ENCODE data around the gene KRT27.

The KRT27 gene

GRCh38 chr17:40806131-40806530, 23.8 kb upstream of the KRT27 start:
- TF ChIP-seq CTCF (IDR thresholded peaks at IDR 0.05; ENCODE audit: low read depth, low read length): no peak
- DNase-seq (ENCODE audit: extremely low read depth, low read depth): no peak

GRCh38 chr17:40803617-40804082, 21.3 kb upstream of the KRT27 start:
- DNase-seq (ENCODE audit: extremely low read depth, low read depth): peak; percentile 40
- TF ChIP-seq CTCF (IDR thresholded peaks at IDR 0.05; ENCODE audit: low read depth, low read length): peak; percentile 95

- no peak for TF ChIP-seq CTCF (IDR thresholded peaks at IDR 0.05; ENCODE audit: low read depth, low read length)
- DNase-seq (ENCODE audit: extremely low read depth, low read depth): no peak
Measured at GRCh38 chr17:40801157-40801556, 18.8 kb upstream of the KRT27 start.

GRCh38 chr17:40800381-40800780, 18.0 kb upstream of the KRT27 start:
- no peak for TF ChIP-seq CTCF (IDR thresholded peaks at IDR 0.05; ENCODE audit: low read depth, low read length)
- no peak for DNase-seq (ENCODE audit: extremely low read depth, low read depth)

- DNase-seq (ENCODE audit: extremely low read depth, low read depth): no peak
- TF ChIP-seq CTCF (IDR thresholded peaks at IDR 0.05; ENCODE audit: low read depth, low read length): no peak
Measured at GRCh38 chr17:40799859-40800258, 17.5 kb upstream of the KRT27 start, which contains the start of gene KRT28. KRT28 (minus strand) TSS chr17:40799959; CDS start chr17:40799893, 66 bp downstream.

- no peak for TF ChIP-seq CTCF (IDR thresholded peaks at IDR 0.05; ENCODE audit: low read depth, low read length)
Measured at GRCh38 chr17:40796846-40797245, 14.5 kb upstream of the KRT27 start.

GRCh38 chr17:40795019-40795667, 12.8 kb upstream of the KRT27 start:
- TF ChIP-seq CTCF (IDR thresholded peaks at IDR 0.05; ENCODE audit: low read depth, low read length): no peak
- no peak for DNase-seq (ENCODE audit: extremely low read depth, low read depth)

More at GRCh38 chr17:40796846-40797245, 14.5 kb upstream of the KRT27 start:
- no peak for DNase-seq (ENCODE audit: extremely low read depth, low read depth)
